ENCODE measurements around the gene SH3RF1. TPM values are rescaled to one million over a fixed set of nuclear protein-coding genes. Genes with fewer than 3 reads are reported as not detected.

Gene SH3RF1
- total RNA-seq, 1 experiment from 2014 or later, result 4.0 TPM

GRCh38 chr4:169044714-169045447 is 225.9 kb downstream of the SH3RF1 start:
- no peak for DNase-seq (ENCODE audit: low spot score)

Measured in H4 (cell line).